EH (cell line): ENCODE measurements around the gene RETSAT.

Source experiments
- DNase-seq: peaks from one replicate; pipeline ENCODE4 v3.0.0-alpha.2; 2015; ENCODE audit warnings: low read depth

RETSAT gene

GRCh38 chr2:85354286-85355072 is at the start of gene RETSAT, which contains the start of gene ELMOD3:
TSS of gene RETSAT (minus strand) at chr2:85354528. CDS start at chr2:85354507, 21 bp downstream.
TSS of gene ELMOD3 (plus strand) at chr2:85354769. CDS start at chr2:85357199, 2,430 bp downstream.
- DNase-seq = peak; percentile 100

DNA sequence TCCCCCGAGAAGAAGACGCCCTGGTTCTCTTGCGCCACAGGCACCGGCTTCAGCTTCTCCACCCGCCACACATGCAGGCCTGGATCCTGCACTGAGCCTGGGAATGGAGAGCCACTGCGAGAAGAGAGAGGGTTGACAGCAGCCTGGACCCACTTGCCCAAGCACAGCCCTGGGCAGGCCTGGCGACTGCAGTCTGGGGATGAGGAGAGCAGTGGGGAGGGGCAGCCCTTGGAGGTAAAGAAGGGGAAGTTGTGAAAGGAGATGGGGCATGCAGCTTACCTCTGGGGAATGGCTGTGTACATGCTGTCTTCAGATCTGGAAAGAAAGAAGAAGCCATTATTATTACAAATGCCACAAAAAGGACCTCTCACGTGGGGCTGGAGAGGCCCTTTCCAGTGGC is 47.5 kb upstream of the RETSAT start:
- DNase-seq = no peak

GRCh38 chr2:85401464-85401805 is 47.1 kb upstream of the RETSAT start:
- DNase-seq = no peak

DNA sequence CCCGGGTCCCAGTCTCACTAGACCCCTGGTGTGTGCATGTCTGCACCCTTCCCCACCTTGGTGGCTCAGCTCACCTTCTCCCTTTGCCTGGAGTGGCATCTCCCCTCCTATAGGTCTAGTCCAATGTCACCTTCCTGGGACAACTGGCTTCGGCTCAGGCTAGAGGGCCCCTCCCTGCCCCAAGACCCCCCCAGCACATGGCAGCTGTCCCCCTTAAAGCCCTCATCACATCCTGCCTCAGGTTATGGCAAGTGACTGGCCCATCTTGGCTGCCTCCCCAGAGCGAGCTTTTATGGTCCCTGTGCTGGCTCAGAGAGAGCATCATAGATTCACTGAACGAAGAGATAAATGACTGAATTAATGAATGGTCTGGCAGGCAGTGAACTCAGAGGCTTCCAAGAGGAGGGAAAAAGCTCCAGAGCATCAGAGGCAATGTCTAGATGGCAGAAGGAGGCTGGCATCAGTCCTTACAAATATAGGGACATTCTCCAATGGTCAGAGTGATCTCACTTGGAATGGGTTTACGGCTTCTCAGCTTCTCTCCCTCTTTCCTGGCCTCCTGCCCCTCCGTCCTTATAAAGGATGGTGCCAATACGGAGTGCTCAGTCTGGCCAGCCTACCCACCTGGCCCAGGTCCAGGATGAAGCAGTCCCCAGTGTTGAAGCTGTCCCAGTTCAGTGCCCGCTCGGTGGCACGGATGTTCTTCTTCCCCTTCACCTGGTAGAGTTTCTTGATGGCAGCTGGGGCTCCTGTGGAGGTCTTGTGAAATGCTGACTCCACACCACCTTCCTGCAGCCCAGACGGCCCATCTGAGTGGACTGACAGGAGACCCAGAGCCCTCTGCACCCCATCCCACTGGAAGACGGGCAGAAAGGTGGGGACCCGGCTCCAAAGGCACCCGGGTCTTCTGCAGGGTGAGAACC is 46.5 kb upstream of the RETSAT start:
- no peak for DNase-seq

DNA sequence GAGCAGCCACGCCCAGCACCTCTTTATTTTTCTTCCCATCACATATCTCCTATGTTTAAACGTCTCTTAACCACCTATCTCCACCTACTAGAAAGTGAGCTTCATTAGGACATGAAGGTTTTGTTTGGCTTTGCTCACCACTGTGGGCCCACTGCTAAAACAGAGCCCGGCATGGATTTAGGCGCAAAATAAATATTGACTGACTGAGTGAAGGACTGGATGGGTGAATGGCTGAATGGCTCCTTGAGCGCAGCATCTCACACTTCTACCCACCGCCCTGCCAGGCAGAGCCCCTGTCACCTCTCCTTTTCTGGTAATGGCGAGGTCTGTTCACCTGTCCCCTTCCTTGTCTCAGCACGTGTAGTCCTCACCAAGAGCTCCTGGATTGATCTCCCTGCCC is 45.7 kb upstream of the RETSAT start:
- no peak for DNase-seq

- no peak for DNase-seq
Observed at GRCh38 chr2:85399183-85399455, 44.8 kb upstream of the RETSAT start.

- DNase-seq = no peak
Observed at GRCh38 chr2:85398426-85399182, 44.3 kb upstream of the RETSAT start.

DNA sequence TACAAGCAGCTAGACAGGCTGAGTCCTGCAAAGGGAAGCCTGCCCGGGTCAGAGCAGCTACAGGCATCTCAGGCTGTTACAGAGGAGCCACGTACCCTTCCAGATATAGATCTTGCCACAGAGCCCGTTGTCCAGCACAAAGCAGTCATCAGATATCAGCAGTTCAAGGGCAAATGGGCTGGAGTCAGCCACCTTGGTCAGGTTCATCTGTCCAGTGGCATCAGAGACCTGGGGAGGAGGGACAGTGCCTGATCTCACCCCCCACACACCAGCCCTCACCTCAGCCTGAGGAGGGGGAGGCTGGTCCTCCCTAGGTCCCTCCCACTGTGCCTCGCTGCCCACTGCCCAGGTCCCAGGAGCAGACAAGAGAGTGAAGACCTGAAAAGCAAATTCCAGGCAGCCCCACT is 43.6 kb upstream of the RETSAT start:
- DNase-seq = no peak

DNA sequence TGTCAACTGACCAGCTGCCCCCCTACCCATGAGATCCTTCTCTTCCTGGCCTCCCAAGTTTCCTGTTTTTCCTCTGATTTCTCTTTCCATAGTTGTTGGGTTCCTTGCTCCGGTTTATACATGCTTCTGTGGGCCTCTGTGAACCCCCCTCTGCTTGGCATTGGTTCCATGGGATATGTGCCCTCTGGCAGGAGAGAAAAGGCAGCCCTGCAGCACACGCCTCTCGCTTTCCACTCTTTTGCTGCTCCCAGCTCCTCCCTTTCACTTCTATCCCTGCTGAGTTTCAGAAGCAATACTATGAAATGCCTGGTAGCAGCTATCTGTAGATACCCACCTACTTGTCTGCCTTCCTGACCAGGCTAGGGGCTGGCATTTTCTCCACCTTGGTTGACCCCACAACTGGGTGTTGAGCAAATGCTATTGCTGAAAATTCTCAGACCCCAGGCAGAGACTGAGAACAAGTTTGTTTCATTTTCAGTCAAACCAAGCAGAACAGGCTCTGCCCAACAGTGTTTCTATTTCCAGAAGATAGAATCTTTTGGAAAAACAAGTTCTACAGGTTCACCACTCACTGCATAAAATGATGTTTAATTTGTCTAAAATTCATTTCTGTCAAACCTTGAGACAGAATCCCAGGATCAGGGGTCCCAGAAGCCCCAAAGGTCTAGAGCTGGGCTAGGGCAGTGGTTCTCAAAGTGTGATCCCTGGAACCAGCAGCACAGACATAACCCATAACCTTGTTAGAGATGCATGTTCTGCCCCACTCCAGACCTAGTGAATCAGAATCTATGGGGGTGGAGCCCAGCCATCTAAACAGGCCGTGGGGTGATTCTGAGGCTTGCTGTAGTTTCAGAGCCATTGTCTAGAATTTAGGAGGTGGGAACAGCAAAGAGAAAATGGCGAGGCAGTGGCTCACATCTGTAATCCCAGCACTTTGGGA is 42.5 kb upstream of the RETSAT start:
- no peak for DNase-seq

DNA sequence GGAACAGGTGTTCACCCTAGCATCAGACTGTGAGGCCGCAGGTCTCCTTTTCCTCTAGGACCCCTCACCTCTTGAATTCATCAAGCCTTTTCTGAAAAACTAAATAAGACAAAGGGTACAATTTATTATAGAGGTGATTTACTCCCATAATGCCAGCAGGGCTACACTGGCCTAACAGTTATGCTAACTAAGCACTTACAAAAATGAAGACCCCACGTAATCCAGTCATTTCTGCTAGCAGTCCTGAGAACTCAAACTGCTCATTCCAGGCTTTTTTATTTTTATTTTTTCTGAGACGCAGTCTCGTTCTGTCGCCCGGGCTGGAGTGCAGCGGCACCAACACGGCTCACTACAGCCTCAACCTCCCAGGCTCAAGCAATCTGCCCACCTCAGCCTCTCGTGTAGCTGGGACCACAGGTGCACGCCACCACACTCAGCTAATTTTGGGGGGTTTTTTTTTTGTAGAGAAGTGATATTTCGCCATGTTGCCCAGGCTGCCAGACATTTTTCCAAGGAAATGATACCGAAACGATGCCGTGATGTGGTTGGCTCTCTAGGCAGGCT is 41.7 kb upstream of the RETSAT start:
- DNase-seq = no peak

DNA sequence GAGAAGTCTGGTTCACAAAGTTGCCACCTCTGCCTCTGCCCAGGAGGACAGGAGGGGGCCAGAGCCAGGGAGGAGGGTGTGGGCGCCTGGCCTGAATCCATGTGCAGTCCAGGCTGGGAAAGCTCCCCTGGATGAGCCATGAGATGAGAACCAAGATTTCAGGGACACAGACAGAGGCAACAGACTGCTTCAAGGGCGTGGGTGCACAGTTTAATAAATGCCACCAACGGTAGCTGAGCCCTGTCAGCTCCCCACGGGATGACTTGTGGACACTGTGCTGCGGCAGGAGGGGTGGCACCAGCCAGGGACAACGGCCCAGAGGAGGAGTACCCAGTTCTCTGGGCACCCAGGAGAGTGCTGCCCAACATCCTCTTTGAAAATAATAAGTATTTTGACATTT is 40.6 kb upstream of the RETSAT start:
- no peak for DNase-seq

GRCh38 chr2:85394261-85394681 is 39.9 kb upstream of the RETSAT start:
- DNase-seq = peak; percentile 15

- DNase-seq = peak; percentile 45
Observed at GRCh38 chr2:85393836-85394235, 39.5 kb upstream of the RETSAT start.

DNA sequence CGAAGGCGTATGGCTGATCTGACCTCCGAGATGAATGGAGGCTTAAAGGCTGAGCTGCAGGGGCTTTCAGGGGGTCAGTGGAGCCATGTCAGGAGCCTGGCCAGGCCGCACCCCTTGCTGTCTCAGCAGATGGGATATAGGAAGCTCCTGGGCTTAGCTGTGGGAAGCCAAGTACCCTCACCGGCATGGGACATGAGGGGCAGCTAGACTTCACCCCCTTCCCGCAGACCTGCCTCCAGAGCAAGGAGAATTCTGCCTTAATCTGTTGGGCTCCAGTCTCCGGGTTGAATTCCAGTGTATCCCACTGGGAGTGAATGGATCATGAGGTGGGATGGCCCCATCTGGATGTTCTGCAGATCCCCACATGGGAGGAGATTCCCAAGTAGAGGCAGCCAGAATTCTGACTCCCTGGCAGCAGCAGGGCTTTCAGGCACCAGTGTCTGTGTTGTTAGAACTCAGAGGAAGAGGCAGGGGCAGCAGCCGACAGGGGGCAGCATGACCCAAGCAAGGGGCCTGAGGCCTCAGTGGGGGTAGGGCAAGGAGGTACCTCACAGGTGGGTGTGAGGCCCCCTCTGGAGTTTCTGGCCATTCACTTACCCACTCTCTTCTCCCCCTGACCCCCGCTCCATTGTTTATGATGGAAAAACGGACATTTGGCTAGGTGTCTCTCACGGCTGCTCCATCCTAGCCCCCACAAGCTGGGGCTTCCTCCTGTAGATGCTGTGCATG is 36.8 kb upstream of the RETSAT start:
- DNase-seq = peak; percentile 48

- DNase-seq = no peak
Observed at GRCh38 chr2:85388878-85389538, 34.7 kb upstream of the RETSAT start.

- DNase-seq = no peak
Observed at GRCh38 chr2:85387754-85388153, 33.4 kb upstream of the RETSAT start.

GRCh38 chr2:85385746-85386145 is 31.4 kb upstream of the RETSAT start:
- no peak for DNase-seq

DNA sequence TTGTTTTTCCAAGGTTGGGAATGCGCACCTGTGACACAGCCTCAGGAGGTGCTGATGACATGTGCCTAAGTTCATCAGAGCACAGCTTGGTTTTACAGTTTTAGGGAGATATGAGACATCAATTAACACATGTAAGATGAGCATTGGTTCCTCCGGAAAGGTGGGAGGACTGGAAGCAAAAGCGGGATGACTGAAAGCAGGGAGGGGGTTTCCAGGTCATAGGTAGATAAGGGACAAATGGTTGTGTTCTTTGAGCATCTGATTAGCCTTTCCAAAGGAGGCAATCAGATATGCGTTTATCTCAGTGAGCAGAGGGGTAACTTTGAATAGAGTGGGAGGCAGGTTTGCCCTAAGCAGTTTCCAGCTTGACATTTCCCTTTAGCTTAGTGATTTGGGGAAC is 29.5 kb upstream of the RETSAT start:
- DNase-seq = no peak

GRCh38 chr2:85383151-85383550 is 28.8 kb upstream of the RETSAT start:
- peak; percentile 50 for DNase-seq

- no peak for DNase-seq
Observed at GRCh38 chr2:85380048-85380447, 25.7 kb upstream of the RETSAT start.
